Cardiac fibroblast (primary cell): ENCODE measurements around the gene LAS1L.
"Not testable (repeated sequence)": the region's sequence is repeated elsewhere in the genome, so short reads cannot be mapped to it uniquely, and the experiment has no call there.

ENCODE experiments used
- DNase-seq, 2 donors: peaks; one replicate each; pipeline versions ENCODE4 v3.0.0 to v3.0.0-alpha.2; 2010; ENCODE audit warnings: low read depth in 2 of 2
- H3K4me3 ChIP-seq, 2 donors: replicated peaks in 1 of 2; 1 replicate in 1 of 2; 2 replicates in 1 of 2; pipeline ENCODE4 v1.5.1; 2011; ENCODE audit warnings: low read depth in 2 of 2, low read length in 2 of 2, mild to moderate bottlenecking in 2 of 2, moderate library complexity in 1 of 2
- CTCF ChIP-seq: IDR thresholded peaks from one replicate; pipeline ENCODE4 v1.5.1; 2011; ENCODE audit warnings: low read depth, mild to moderate bottlenecking, low read length, inconsistent platforms

LAS1L gene

GRCh38 chrX:65574356-65574755 is 39.8 kb upstream of the LAS1L start:
- H3K4me3 ChIP-seq = no peak overlapping the region
- no peak for DNase-seq
- no peak for TF ChIP-seq CTCF

GRCh38 chrX:65572971-65573370 is 38.4 kb upstream of the LAS1L start:
- no peak overlapping the region for H3K4me3 ChIP-seq
- no peak for DNase-seq
- no peak for TF ChIP-seq CTCF

GRCh38 chrX:65562850-65563249 is 28.3 kb upstream of the LAS1L start:
- not testable (repeated sequence) for H3K4me3 ChIP-seq, DNase-seq

GRCh38 chrX:65551489-65552339 is 17.1 kb upstream of the LAS1L start:
- no peak for TF ChIP-seq CTCF
- H3K4me3 ChIP-seq = no peak overlapping the region
- DNase-seq = no peak

- TF ChIP-seq CTCF = no peak
- DNase-seq = no peak
- no peak overlapping the region for H3K4me3 ChIP-seq
These were observed 16.5 kb upstream of the LAS1L start for GRCh38 chrX:65551086-65551485.

- no peak overlapping the region for H3K4me3 ChIP-seq
- DNase-seq = peak in 1 of 2 donors; percentile 6
- no peak for TF ChIP-seq CTCF
These were observed 10.9 kb upstream of the LAS1L start for GRCh38 chrX:65545456-65545855.

- no peak for TF ChIP-seq CTCF
- DNase-seq = peak in 1 of 2 donors; percentile 10
- no peak overlapping the region for H3K4me3 ChIP-seq
These were observed 2.6 kb upstream of the LAS1L start for GRCh38 chrX:65537229-65537628.
